MM.1S (cell line): Measurements from ENCODE around the gene CACNA1D.

Source experiments
- DNase-seq: peaks from one replicate; pipeline ENCODE4 v3.0.0-alpha.2; 2015
- H2AFZ ChIP-seq: fragments of 300-600 bp; sonication (generic); 2 replicates; pipeline ENCODE4 v1.6.0; 2016; ENCODE audit warnings: antibody characterized with exemption, low read length
- H3F3A ChIP-seq: fragments of 300-600 bp; sonication (generic); 2 replicates; pipeline ENCODE4 v1.6.1; 2016; ENCODE audit warnings: mild to moderate bottlenecking, antibody characterized with exemption, low read length, moderate library complexity, mixed read lengths; ENCODE audit not compliant: insufficient read depth
- H3K27ac ChIP-seq: fragments of 300-600 bp; sonication (generic); 2 replicates; pipeline ENCODE4 v1.5.1; 2016; ENCODE audit warnings: mild to moderate bottlenecking, low read length
- H3K27me3 ChIP-seq: fragments of 300-600 bp; sonication (generic); replicated peaks from 2 replicates; pipeline ENCODE4 v1.6.0; 2016; ENCODE audit warnings: low read length; ENCODE audit not compliant: insufficient read depth
- H3K36me3 ChIP-seq: fragments of 300-600 bp; sonication (generic); replicated peaks from 2 replicates; pipeline ENCODE4 v1.6.1; 2016; ENCODE audit warnings: mild to moderate bottlenecking, low read length, mixed read lengths; ENCODE audit not compliant: insufficient read depth
- H3K4me1 ChIP-seq: fragments of 300-600 bp; sonication (generic); 2 replicates; pipeline ENCODE4 v1.6.1; 2016; ENCODE audit warnings: low read length, mixed read lengths
- H3K4me2 ChIP-seq: fragments of 300-600 bp; sonication (generic); 2 replicates; pipeline ENCODE4 v1.6.0; 2016; ENCODE audit warnings: low read depth, low read length
- H3K4me3 ChIP-seq: fragments of 300-600 bp; sonication (generic); 2 replicates; pipeline ENCODE4 v1.5.1; 2016; ENCODE audit warnings: low read length, mixed read lengths
- H3K79me2 ChIP-seq: fragments of 300-600 bp; sonication (generic); 2 replicates; pipeline ENCODE4 v1.6.1; 2016; ENCODE audit warnings: mixed run types, low read length, mixed read lengths
- H3K9ac ChIP-seq: fragments of 300-600 bp; sonication (generic); 2 replicates; pipeline ENCODE4 v1.6.1; 2016; ENCODE audit warnings: low read length, mixed read lengths
- H3K9me2 ChIP-seq: fragments of 300-600 bp; sonication (generic); replicated peaks from 2 replicates; pipeline ENCODE4 v1.6.1; 2016; ENCODE audit warnings: mild to moderate bottlenecking, low read length, mixed read lengths; ENCODE audit not compliant: insufficient read depth
- H3K9me3 ChIP-seq: fragments of 300-600 bp; sonication (generic); replicated peaks from 2 replicates; pipeline ENCODE4 v1.6.1; 2016; ENCODE audit warnings: mild to moderate bottlenecking, low read length, mixed read lengths; ENCODE audit not compliant: insufficient read depth
- H4K20me1 ChIP-seq: fragments of 300-600 bp; sonication (generic); 2 replicates; pipeline ENCODE4 v1.6.1; 2016; ENCODE audit warnings: mild to moderate bottlenecking, low read length, moderate library complexity, mixed read lengths; ENCODE audit not compliant: insufficient read depth
- CTCF ChIP-seq: fragments of 300-600 bp; sonication (generic); IDR thresholded peaks from 2 replicates; pipeline ENCODE4 v1.5.1; 2016; ENCODE audit warnings: antibody characterized with exemption, low read length, mixed read lengths
- EZH2 ChIP-seq: fragments of 300-600 bp; sonication (generic); optimal IDR thresholded peaks from 2 replicates; pipeline ENCODE3; 2017; ENCODE audit warnings: low read depth, mild to moderate bottlenecking, antibody characterized with exemption, low read length, mixed read lengths
- EZH2phosphoT487 ChIP-seq: fragments of 300-600 bp; sonication (generic); IDR thresholded peaks from 2 replicates; pipeline ENCODE4 v1.6.1; 2018; ENCODE audit warnings: antibody characterized with exemption, low read length

Gene CACNA1D

DNA sequence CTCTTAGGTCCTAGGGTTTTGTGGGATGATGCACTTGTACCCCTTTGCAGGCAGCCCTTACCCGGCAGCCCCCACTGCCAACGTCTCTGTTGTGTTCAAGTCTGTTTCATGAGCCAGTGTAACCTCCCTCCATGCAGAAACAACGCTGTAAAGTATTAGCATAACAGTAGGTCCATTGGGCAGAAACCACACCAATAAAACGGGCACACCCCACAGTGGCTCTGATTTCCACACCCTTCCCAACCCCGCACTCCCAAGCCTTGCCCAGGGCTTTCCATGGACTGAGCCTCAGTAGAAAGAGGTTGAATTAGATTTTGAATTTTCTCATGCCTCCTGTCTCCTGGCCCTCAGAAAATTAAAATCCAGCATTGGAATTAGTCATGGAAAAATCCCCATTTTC lies 124.5 kb downstream of the CACNA1D start:
- H3K9me3 ChIP-seq = no peaks in the 10 kb centered on the region
- no peak overlapping the region for H3K27ac ChIP-seq
- TF ChIP-seq EZH2phosphoT487 (no peak), CTCF (no peak), EZH2 (no peak)
- no peak overlapping the region for H2AFZ ChIP-seq
- H3K36me3 ChIP-seq = no peaks in the 10 kb centered on the region
- no peaks in the 10 kb centered on the region for H3K9me2 ChIP-seq
- H3K4me2 ChIP-seq = no peak overlapping the region
- no peaks in the 10 kb centered on the region for H3K4me1 ChIP-seq
- no peaks in the 10 kb centered on the region for H4K20me1 ChIP-seq
- H3K79me2 ChIP-seq = no peaks in the 10 kb centered on the region
- no peak overlapping the region for H3K9ac ChIP-seq
- no peaks in the 10 kb centered on the region for H3F3A ChIP-seq
- H3K27me3 ChIP-seq = no peaks in the 10 kb centered on the region
- no peak for DNase-seq
- H3K4me3 ChIP-seq = no peak overlapping the region

GRCh38 chr3:53624061-53624857 lies 129.8 kb downstream of the CACNA1D start:
- H3K9me2 ChIP-seq = no peaks in the 10 kb centered on the region
- H3F3A ChIP-seq = no peaks in the 10 kb centered on the region
- no peaks in the 10 kb centered on the region for H3K9me3 ChIP-seq
- no peaks in the 10 kb centered on the region for H3K79me2 ChIP-seq
- no peaks in the 10 kb centered on the region for H4K20me1 ChIP-seq
- no peak for TF ChIP-seq CTCF
- no peak for TF ChIP-seq EZH2phosphoT487
- TF ChIP-seq EZH2 = no peak
- no peak overlapping the region for H3K9ac ChIP-seq
- no peak overlapping the region for H3K4me3 ChIP-seq
- no peak overlapping the region for H2AFZ ChIP-seq
- no peaks in the 10 kb centered on the region for H3K36me3 ChIP-seq
- no peak for DNase-seq
- H3K27me3 ChIP-seq = no peaks in the 10 kb centered on the region
- no peak overlapping the region for H3K4me2 ChIP-seq
- H3K27ac ChIP-seq = no peak overlapping the region
- H3K4me1 ChIP-seq = no peaks in the 10 kb centered on the region

- no peaks in the 10 kb centered on the region for H4K20me1 ChIP-seq
- H3K9me3 ChIP-seq = no peaks in the 10 kb centered on the region
- no peak overlapping the region for H3K27ac ChIP-seq
- H3K4me3 ChIP-seq = no peak overlapping the region
- H3K27me3 ChIP-seq = no peaks in the 10 kb centered on the region
- no peaks in the 10 kb centered on the region for H3K9me2 ChIP-seq
- H3K79me2 ChIP-seq = no peaks in the 10 kb centered on the region
- TF ChIP-seq EZH2phosphoT487 = no peak
- no peak for TF ChIP-seq EZH2
- no peak for TF ChIP-seq CTCF
- H3K4me1 ChIP-seq = no peaks in the 10 kb centered on the region
- H3K36me3 ChIP-seq = no peaks in the 10 kb centered on the region
- no peaks in the 10 kb centered on the region for H3F3A ChIP-seq
- no peak overlapping the region for H3K4me2 ChIP-seq
- H3K9ac ChIP-seq = no peak overlapping the region
- no peak overlapping the region for H2AFZ ChIP-seq
- DNase-seq = no peak
Observed at GRCh38 chr3:53626876-53627275, 132.5 kb downstream of the CACNA1D start.
